Glomerular visceral epithelial cell (primary cell): ENCODE data around the gene C3.
A peak's percentile ranks its signal among the peaks of the same experiment; 100 is the strongest.
"Not testable (repeated sequence)": the region's sequence is repeated elsewhere in the genome, so short reads cannot be mapped to it uniquely, and the experiment has no call there.

Experiments
- DNase-seq: peaks from one replicate; pipeline ENCODE4 v3.0.0-alpha.2; 2016; ENCODE audit errors: extremely low spot score

Gene C3

GRCh38 chr19:6720369-6721137, at the start of gene C3:
TSS of gene C3 (minus strand) at chr19:6720650. CDS start at chr19:6720589, 61 bp downstream.
- DNase-seq, result peak; percentile 86

DNA sequence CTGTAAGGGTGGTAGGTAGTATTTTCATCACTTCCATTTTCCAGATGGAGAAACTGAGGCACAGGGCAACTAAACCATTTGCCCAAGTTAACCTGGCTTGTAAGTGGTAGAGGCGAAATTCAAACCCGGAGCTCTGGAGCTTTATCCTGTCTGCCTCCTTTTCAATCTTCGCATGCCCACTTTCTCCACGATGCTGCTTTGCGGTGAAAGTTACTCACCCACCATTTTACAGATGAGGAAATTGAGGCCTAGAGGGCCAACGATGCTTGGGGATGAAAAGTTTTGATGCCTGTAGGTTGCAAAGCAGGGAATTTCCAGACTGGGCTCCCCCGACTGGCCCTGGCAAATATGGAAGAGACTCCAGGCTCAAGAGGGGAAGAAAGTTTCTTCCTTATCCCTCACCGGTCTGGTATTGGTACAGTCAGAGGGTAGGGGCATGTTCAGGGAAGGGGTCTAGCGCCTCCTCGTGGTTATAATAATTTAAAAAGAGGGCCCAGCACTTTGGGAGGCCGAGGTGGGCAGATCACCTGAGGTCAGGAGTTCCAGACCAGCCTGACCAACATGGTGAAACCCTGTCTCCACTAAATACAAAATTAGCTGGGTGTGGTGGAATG, 48.7 kb upstream of the C3 start:
- peak; percentile 48 for DNase-seq

- no peak for DNase-seq
Observed at GRCh38 chr19:6768236-6768785, 47.9 kb upstream of the C3 start.

DNA sequence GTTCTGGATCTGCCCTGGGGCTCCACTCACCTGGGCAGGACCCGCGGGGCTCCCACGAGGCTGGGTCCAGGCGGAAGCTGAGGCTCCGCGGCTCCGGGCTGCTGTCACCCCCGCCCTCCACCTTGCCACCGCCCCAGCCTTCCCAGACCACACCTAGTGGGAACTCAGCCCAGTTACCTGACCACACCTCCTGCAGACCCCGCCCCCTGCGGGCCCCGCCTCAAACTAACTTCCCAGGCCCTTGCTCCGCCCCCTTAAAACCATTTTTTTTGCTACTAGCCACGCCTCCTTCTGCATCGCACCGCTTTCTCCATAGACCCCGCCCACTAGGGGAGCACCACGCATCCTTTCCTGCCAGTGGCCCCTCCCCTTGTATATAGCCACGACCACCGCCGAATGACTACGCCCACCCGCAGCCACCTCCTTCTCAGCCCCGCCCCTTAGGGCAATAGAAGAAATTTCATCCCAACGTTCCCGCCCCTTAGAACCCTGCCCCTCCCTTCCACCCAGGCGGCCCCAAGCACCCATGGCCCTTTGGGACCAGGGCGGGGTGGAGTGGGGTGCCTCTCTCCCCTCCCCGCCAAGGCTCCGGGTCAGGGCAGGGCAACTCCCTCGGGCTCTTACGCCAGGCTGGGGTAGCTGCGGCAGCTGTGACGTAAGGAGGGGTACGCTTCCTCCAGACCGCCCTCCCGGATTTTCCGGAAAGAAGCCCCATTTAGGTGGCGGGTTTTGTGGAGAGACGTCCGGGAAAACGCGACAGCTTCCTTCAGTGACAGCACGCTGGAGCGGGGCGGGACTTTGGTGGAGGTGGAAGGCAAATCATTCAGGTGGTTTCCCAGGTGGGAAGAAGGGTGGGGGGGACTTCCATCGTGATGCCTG, 47.1 kb upstream of the C3 start, which contains the start of gene SH2D3A:
Gene SH2D3A, minus strand, starts transcription at position 79 of the 879 bp plus-strand sequence. CDS start 3,687 bp downstream, outside the sequence.
- peak; percentile 85 for DNase-seq

GRCh38 chr19:6767081-6767356, 46.6 kb upstream of the C3 start:
- no peak for DNase-seq

- no peak for DNase-seq
Observed at GRCh38 chr19:6766357-6767080, 46.1 kb upstream of the C3 start.

- peak; percentile 82 for DNase-seq
Observed at GRCh38 chr19:6765738-6766356, 45.4 kb upstream of the C3 start.

DNA sequence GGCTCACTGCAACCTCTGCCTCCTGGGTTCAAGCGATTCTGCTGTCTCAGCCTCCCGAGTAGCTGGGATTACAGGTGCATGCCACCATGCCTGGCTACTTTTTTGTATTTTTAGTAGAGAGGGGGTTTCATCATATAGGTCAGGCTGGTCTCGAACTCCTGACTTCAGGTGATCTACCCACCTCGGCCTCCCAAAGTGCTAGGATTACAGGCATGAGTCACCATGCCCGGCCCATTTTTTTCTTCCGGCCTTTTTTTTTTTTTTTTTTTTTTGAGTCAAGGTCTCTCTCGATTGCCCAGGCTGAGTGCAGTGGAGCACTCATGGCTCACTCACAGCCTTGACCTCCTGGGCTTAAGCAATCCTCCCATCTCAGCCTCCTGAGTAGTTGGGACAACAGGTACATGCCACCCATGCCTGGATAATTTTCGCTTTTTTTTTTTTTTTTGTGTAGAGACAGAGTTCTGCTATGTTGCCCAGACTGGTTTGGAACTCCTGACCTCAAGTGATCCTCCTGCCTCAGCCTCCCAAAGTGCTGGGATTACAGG, 41.9 kb upstream of the C3 start:
- DNase-seq, result not testable (repeated sequence)

DNA sequence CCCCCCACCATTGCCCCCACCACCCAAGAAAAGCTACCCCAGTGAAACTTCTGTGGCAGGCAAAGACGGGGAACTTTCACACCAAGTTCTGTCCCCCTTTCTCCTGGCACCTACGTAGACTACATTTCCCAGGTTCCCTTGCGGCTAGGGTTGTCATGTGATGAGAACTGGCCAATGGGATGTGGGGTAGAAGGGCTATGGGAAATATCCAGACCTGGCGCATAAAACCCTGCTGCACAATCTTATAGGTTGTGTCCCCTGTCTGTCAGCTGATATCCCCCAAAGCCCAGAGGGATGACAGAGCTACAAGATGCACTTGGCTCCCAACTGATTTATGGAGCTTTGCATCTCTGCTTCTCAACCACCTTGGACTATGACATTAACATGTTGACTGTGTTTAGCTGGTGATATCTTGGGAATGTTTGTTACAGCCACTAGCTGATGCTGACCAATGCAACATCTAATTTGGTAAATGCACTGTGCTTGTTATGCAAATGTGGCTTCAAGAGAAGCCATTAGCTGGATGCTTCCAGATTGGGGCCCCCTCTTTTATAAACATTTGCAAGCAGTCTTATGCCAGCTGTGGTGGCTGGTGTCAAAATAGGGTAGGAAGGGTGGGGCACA, 40.7 kb upstream of the C3 start:
- no peak for DNase-seq

DNA sequence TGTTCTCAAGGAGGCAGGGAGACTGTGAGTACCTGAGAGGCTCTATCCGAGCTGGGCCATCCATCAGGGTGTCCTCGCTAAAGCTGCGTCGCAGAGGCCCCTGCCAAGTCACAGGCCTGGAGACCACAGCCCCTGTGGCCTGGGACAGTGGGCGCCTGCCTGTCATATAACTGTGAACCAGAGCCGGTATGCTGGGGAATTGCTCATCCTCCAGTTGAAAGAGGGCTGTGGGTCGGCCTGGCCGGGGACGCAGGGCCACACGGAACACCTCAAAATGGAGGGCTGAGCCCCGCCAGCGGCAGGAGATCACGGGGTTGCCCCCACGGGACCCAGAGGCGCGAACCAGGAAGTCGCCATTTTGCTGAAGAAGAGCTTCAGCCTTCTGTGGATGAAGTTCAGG, 40.2 kb upstream of the C3 start:
- DNase-seq, result no peak

GRCh38 chr19:6754653-6755463, 34.4 kb upstream of the C3 start:
- no peak for DNase-seq

DNA sequence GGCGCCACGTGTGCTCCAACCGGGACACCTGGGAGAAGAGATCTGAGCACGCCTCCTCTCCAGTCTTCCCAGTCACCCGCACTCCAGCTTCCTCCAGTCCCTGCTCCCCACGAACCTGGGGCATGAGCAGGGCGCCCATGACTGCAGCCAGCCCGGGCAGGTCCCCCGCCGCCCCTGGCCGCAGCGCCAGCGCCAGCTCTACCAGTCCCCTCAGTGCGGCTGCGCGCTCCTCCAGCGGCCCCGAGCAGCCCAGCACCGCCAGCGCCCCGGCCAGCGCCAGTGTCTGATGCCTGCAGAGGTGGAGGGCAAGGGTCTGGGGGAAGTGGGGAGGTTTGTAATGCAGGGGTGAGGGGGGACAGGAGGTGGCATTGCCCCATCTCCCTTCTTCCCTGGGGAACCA, 33.7 kb upstream of the C3 start:
- no peak for DNase-seq

GRCh38 chr19:6753178-6754031, 33.0 kb upstream of the C3 start:
- DNase-seq, result peak; percentile 31

DNA sequence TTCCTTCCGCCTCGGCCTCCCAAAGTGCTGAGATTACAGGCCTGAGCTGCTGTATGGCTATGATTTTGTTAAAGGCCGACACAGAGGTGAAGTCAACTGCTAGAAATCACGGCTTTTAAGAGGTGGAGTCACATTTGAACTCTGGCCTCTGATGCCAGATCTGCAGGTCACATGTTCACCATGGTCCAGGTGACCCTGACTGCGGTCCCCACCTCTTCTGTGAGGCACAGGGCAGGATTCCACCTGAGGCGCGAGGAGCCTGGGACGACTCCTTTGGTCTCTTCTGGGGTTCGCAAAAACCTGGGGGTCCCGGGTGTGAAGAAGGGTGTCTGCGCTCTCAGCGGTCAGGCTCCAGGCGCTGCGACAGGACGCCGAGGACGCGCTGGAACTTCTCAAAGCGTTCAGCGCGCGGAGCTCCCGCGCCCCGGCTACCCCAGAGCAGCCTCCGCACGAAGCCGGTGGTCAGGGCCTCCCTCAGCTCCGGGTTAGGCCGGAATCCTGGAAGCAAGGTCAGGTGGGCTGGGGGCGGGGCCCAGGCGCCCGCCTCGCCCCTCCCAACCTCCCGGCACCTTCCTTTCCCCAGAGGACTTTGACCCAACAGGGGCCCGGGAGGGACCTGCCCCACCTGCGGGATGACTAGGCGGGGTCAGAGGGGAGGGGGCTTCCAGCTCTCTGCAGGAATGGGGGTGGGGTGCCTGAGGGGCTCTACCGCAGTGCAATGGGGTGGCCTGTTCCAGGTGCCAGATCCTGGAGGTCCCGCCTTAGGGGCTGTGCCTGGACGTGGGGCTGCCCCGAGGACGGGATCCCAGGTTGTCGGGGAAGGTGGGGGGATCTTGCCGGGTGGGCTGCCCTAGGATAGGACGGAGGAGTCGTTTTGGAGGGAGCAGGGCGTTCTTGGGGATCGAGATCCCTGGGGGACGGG, 32.1 kb upstream of the C3 start:
- no peak for DNase-seq

- no peak for DNase-seq
Observed at GRCh38 chr19:6751189-6751588, 30.7 kb upstream of the C3 start.

DNA sequence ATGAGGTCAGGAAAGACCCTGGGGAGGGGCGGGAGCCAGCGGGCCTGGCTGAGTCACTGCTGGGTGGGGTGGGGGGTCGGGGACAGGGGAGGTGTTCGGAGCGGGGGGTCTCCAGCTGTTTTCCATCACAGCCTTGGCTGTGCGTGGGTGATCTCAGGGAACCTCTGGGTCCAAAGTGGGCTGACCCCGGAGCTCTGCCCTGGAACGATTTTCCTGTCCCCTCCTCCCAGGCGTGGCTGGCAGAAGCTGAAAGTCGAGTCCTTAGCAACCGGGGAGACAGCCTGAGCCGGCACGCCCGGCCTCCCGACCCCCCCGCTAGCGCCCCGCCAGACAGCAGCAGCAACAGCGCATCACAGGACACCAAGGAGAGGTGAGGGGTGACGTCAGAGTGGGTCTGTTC, 29.6 kb upstream of the C3 start:
- DNase-seq, result no peak

DNA sequence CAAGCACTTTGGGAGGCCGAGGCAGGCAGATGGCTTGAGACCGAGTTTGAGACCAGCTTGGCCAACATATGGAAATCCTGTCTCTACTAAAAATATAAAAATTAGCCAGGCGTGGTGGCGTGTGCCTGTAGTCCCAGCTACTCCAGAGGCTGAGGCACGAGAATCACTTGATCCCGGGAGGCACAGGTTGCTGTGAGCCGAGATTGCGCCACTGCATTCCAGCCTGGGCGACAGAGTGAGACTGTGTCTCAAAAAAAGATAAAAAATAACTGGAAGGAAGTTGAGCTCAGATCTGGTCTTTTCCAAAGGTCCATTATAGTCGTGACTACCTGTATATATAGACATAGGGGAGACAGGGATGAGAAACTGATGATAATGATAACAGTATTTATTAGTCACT, 28.1 kb upstream of the C3 start:
- DNase-seq, result not testable (repeated sequence)

DNA sequence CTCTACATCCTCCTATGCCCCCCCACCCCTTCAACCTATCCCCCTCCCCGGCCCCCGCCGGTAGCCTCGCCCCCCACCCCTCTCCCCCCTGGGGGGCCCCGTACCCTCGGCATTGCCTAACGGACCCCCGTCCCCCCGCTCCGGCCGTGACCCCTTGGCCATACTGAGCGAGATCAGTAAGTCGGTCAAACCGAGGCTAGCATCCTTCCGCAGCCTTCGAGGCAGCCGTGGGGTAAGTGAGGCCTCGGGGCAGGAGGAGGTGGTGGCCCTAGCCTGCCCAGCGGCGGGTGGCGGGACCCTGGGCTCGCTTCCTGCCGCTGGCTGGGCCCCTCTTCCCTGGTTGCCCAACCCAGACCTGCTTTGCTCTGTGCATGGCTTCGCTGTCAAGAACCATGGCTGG, 25.5 kb upstream of the C3 start:
- no peak for DNase-seq
